Measurements from ENCODE around the gene KCP. TPM values are rescaled to one million over a fixed set of nuclear protein-coding genes. Genes with fewer than 3 reads are reported as not detected.

KCP gene
- total RNA-seq, 1 experiment from 2014 or later = 0.50 TPM

DNA sequence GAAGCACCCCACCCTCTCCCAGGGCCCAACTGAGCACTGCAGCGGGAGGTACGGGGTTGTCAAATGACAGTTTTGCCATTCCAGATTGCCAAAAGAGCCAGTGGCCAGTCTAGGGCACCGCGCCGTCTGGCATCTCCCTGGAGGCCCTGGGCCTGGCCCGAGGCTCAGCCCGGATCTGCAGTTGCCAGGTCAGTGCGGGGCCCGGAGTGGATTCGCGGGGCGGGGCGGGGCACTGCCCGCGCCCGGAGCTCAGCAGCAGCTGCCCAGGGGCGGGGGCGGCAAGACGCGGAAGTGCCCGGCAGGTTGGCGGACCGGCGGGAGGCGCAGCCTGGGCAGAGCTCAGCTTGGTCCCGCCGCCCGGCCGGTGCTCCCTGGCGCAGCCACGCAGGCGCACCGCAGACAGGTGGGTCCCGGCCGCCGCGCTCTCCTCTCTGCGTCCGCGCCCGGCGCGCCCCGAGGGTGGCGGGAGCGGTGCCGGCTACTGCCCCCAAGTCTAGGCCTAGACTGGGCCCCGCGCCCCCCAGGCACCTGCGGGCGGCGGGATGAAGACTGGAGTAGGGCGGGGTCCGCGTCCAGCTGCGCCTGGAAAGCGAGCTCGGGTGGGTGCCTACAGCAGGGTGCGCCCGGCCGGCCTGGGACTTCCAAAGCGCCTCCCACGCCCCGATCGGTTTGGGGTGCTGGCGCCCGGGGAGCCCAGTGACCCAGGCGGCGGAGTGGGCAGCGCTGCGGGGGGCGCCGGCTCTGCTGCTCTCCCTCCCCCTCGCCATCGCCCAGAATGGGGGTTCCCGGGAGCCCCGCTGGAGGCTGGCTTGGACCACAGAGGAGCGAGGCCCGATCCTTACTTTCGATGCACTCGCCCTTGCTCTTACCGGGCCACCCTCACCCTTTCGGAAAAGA is 27.4 kb upstream of the KCP start, which contains the start of gene IRF5:
IRF5 (plus strand) TSS at position 281 of the 897 bp plus-strand sequence. CDS start 4,155 bp downstream, outside the sequence.
- POLR2A ChIA-PET = no interaction called here
- intact Hi-C loops (cut with micrococcal nuclease; ENCODE audit: unreplicated experiment) = no loop called here
- Histone ChIP-seq H3K9me3 (no peaks in the 10 kb centered on the region), H3K27me3 (replicated peaks; ENCODE audit: control insufficient read depth, insufficient read depth, low read length) (no peaks in the 10 kb centered on the region), H3K4me3 (ENCODE audit: low read depth, low read length) (peak within 1 kb of the TSS; percentile 47), H3K4me1 (peaks cover 8% of the 10 kb centered on the region), H3K36me3 (ENCODE audit: control insufficient read depth, insufficient read depth, low read length) (no peaks in the 10 kb centered on the region)
- H3K4me1 Mint-ChIP-seq (ENCODE audit: low read depth, unreplicated experiment) = peaks cover 14% of the 10 kb centered on the region
- H3K4me3 Mint-ChIP-seq (ENCODE audit: unreplicated experiment) = peak within 1 kb of the TSS; percentile 68
- no peaks in the 10 kb centered on the region for H3K9me3 Mint-ChIP-seq (ENCODE audit: unreplicated experiment)
- TF ChIP-seq, protein P1, sequence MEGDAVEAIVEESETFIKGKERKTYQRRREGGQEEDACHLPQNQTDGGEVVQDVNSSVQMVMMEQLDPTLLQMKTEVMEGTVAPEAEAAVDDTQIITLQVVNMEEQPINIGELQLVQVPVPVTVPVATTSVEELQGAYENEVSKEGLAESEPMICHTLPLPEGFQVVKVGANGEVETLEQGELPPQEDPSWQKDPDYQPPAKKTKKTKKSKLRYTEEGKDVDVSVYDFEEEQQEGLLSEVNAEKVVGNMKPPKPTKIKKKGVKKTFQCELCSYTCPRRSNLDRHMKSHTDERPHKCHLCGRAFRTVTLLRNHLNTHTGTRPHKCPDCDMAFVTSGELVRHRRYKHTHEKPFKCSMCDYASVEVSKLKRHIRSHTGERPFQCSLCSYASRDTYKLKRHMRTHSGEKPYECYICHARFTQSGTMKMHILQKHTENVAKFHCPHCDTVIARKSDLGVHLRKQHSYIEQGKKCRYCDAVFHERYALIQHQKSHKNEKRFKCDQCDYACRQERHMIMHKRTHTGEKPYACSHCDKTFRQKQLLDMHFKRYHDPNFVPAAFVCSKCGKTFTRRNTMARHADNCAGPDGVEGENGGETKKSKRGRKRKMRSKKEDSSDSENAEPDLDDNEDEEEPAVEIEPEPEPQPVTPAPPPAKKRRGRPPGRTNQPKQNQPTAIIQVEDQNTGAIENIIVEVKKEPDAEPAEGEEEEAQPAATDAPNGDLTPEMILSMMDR (IDR thresholded peaks at IDR 0.05; ENCODE audit: insufficient read depth in 1 of 2, low read depth in 1 of 2, low read length in 1 of 2, severe bottlenecking in 1 of 2, unreplicated experiment in 1 of 2) = no peak
- peaks cover 6% of the 10 kb centered on the region for H3K36me3 Mint-ChIP-seq (ENCODE audit: insufficient read depth, unreplicated experiment)
- peaks cover 8% of the 10 kb centered on the region for H3K27me3 Mint-ChIP-seq (ENCODE audit: insufficient read depth, unreplicated experiment)
- BruUV-seq (replicated peaks) = no TSS peak
- DNase-seq = peak in 1 of 2 experiments; percentile 51
- H3K27ac Mint-ChIP-seq (ENCODE audit: unreplicated experiment) = no peak within 1 kb of the TSS
- CTCF ChIA-PET = no interaction called here

GRCh38 chr7:128937271-128937646 is 26.8 kb upstream of the KCP start:
- peaks cover 6% of the 10 kb centered on the region for H3K36me3 Mint-ChIP-seq (ENCODE audit: insufficient read depth, unreplicated experiment)
- peaks cover 8% of the 10 kb centered on the region for H3K4me1 ChIP-seq
- peaks cover 14% of the 10 kb centered on the region for H3K4me1 Mint-ChIP-seq (ENCODE audit: low read depth, unreplicated experiment)
- no TSS peak for BruUV-seq (replicated peaks)
- intact Hi-C loops (cut with micrococcal nuclease; ENCODE audit: unreplicated experiment) = no loop called here
- H3K36me3 ChIP-seq (ENCODE audit: control insufficient read depth, insufficient read depth, low read length) = no peaks in the 10 kb centered on the region
- no peak for DNase-seq
- no peak overlapping the region; the same call in none of the 2 replicates for H3K4me3 ChIP-seq (ENCODE audit: low read depth, low read length)
- H3K9me3 ChIP-seq = no peaks in the 10 kb centered on the region
- H3K9me3 Mint-ChIP-seq (ENCODE audit: unreplicated experiment) = no peaks in the 10 kb centered on the region
- ChIA-PET CTCF (no interaction called here), POLR2A (no interaction called here)
- no peaks in the 10 kb centered on the region for H3K27me3 ChIP-seq (replicated peaks; ENCODE audit: control insufficient read depth, insufficient read depth, low read length)
- TF ChIP-seq, protein P1 (IDR thresholded peaks at IDR 0.05; ENCODE audit: insufficient read depth in 1 of 2, low read depth in 1 of 2, low read length in 1 of 2, severe bottlenecking in 1 of 2, unreplicated experiment in 1 of 2) = no peak
- no peak overlapping the region for H3K27ac Mint-ChIP-seq (ENCODE audit: unreplicated experiment)
- peak overlapping the region; percentile 68 for H3K4me3 Mint-ChIP-seq (ENCODE audit: unreplicated experiment)
- peaks cover 8% of the 10 kb centered on the region for H3K27me3 Mint-ChIP-seq (ENCODE audit: insufficient read depth, unreplicated experiment)

DNA sequence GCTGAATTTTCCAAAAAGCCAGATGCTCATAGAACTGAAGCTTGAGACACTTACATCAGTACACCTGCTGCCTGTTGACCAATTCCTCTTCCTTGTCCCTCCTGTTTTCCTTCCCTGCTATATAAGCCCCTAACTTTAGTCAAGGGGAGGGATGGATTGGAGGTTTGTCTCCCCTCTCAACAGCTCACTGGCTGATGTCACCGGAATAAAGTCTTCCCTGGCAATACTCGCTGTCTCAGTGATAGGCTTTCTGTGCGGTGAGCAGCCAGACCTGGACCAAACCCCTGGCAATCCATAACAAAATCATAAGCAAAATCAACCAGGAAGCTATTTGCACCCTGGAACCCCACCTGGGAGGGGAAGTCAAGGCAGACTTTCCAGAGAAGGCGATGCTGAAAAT is 26.3 kb upstream of the KCP start:
- Mint-ChIP-seq H3K27ac (ENCODE audit: unreplicated experiment) (no peak overlapping the region), H3K36me3 (ENCODE audit: insufficient read depth, unreplicated experiment) (peaks cover 6% of the 10 kb centered on the region), H3K4me3 (ENCODE audit: unreplicated experiment) (peak overlapping the region; percentile 68), H3K27me3 (ENCODE audit: insufficient read depth, unreplicated experiment) (peaks cover 8% of the 10 kb centered on the region), H3K4me1 (ENCODE audit: low read depth, unreplicated experiment) (peaks cover 14% of the 10 kb centered on the region), H3K9me3 (ENCODE audit: unreplicated experiment) (no peaks in the 10 kb centered on the region)
- H3K4me1 ChIP-seq = peaks cover 8% of the 10 kb centered on the region
- CTCF ChIA-PET = no interaction called here
- no peak overlapping the region for H3K4me3 ChIP-seq (ENCODE audit: low read depth, low read length)
- no peaks in the 10 kb centered on the region for H3K27me3 ChIP-seq (replicated peaks; ENCODE audit: control insufficient read depth, insufficient read depth, low read length)
- POLR2A ChIA-PET = no interaction called here
- BruUV-seq (replicated peaks) = no TSS peak
- no peaks in the 10 kb centered on the region for H3K9me3 ChIP-seq
- intact Hi-C loops (cut with micrococcal nuclease; ENCODE audit: unreplicated experiment) = no loop called here
- DNase-seq = no peak
- TF ChIP-seq, protein P1 (IDR thresholded peaks at IDR 0.05; ENCODE audit: insufficient read depth in 1 of 2, low read depth in 1 of 2, low read length in 1 of 2, severe bottlenecking in 1 of 2, unreplicated experiment in 1 of 2) = no peak
- no peaks in the 10 kb centered on the region for H3K36me3 ChIP-seq (ENCODE audit: control insufficient read depth, insufficient read depth, low read length)

Data from Caco-2 (cell line).